Upper lobe of left lung (tissue), 6 donors: ENCODE results near the gene MTERF2. TPM values are rescaled to one million over a fixed set of nuclear protein-coding genes. Genes with fewer than 3 reads are reported as not detected.

ENCODE experiments used
- ATAC-seq, 2 donors: fragments of 200-7000 bp; cut with Tn5 transposase; one replicate each; pipeline ENCODE4 v1.9.1; 2022; ENCODE audit warnings: mild to moderate bottlenecking in 2 of 2, moderate library complexity in 2 of 2; ENCODE audit not compliant: low FRiP score in 2 of 2
- DNase-seq, 2 donors: peaks; one replicate each; pipeline ENCODE4 v3.0.0-alpha.2; 2019 to 2020
- H3K27ac ChIP-seq, 4 donors: fragments of 200-600 bp; sonication (generic); one replicate each; pipeline ENCODE4 v1.5.1; 2016 to 2019
- H3K27me3 ChIP-seq, 4 donors: fragments of 200-600 bp; sonication (generic); one replicate each; pipeline ENCODE4 v1.5.1; 2017 to 2019
- H3K36me3 ChIP-seq, 4 donors: fragments of 200-600 bp; sonication (generic); one replicate each; pipeline ENCODE4 v1.5.1; 2016 to 2019
- H3K4me1 ChIP-seq, 4 donors: fragments of 200-600 bp; sonication (generic); one replicate each; pipeline ENCODE4 v1.5.1; 2018 to 2019
- H3K4me3 ChIP-seq, 4 donors: fragments of 200-600 bp; sonication (generic); one replicate each; pipeline ENCODE4 v1.5.1; 2017 to 2019; ENCODE audit warnings: mild to moderate bottlenecking in 2 of 4, moderate library complexity in 1 of 4
- H3K9me3 ChIP-seq, 4 donors: fragments of 200-600 bp; sonication (generic); one replicate each; pipeline ENCODE4 v1.5.1; 2018 to 2019
- EP300 ChIP-seq, 4 donors: sonication (generic); formaldehyde crosslinking; IDR thresholded peaks; one replicate each; pipeline ENCODE4 v1.5.1; 2017; ENCODE audit warnings: antibody characterized with exemption in 4 of 4, control low read depth in 2 of 4
- POLR2A ChIP-seq, 4 donors: fragments of 450-650 bp; IDR thresholded peaks; one replicate each; pipeline ENCODE4 v1.5.1; 2016 to 2017; ENCODE audit warnings: antibody characterized with exemption in 4 of 4, mild to moderate bottlenecking in 2 of 4
- POLR2AphosphoS5 ChIP-seq, 2 donors: sonication (generic); formaldehyde crosslinking; IDR thresholded peaks; one replicate each; pipeline ENCODE4 v1.5.1; 2017; ENCODE audit warnings: antibody characterized with exemption in 2 of 2
- WGBS, 2 donors: methylation state at CpG; one replicate each; pipeline ENCODE4 v1.1.5; 2017 to 2018; 5-methylcytosine and 5-hydroxymethylcytosine counted together
- total RNA-seq, 6 donors: library from RNA; depleted of rRNA in 4 of 6; stranded (reverse); fragments of >200 nt in 4 of 6; gene quantifications; one replicate each; pipeline versions ENCODE4 v1.1.0 to v1.2.1, GENCODE V29; 2016 to 2021
- TF ChIP-seq, protein P1 (sequence below), 6 experiments: fragments of 450-650 bp in 4 of 6; fragments of 200-600 bp in 2 of 6; sonication (generic) in 2 of 6; IDR thresholded peaks; one replicate each; pipeline ENCODE4 v1.5.1; 2016 to 2019; ENCODE audit warnings: antibody characterized with exemption in 6 of 6
- donor health status: DM: no; HTN: no; CAD: no; lungs with moderate emphysema.
- donor health status: DM: no; HTN: yes; CAD: no; lungs with severe emphysema.

MTERF2 gene
- total RNA-seq, 6 donors from 2014 or later, result 6.4 to 34.8 (median 13.6) TPM

DNA sequence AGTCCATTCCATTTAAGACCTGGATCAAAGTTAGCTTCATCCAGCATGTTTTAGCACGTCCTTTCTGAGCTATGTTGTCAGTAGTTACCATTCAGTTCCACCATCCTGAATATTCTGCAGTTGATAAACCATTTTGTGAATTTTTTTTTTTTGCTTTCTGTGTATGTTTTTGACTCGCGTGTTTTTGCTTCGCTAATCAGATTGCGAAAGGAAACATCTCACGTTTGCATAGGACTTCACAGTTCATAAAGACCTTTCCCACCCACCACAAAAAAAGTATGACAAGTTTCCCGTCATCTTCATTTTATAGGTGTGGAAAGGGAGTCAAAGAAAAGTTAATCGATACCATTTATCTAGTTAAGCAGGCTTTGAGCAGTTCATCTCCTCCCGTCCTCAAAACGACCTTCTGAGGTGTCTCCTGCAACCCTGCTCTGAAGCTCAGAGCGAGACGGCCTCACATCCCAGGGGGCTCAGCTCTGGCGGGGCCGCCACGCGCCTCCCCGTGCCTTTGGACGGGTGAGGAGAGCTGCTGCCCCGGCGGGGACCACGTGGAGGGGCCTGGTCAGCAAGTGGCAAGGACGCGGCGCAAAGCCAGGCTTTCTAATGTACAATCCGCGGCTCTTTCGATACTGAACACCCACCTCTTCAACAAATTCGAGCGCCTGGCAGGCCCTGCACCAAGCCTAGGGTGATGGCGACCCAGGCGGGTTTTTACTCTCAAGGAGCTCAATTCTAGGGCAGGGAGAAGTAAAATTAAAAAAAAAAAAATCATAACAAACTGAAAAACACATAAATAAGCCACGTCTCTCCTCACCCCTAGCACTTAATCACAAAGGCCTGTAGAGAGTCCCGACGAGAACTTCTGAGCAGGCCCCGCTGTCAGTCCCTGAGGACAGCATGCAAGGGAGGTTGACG, 32.2 kb downstream of the MTERF2 start:
- peak overlapping the region; percentile 37 to 94 (median 87) for H3K4me3 ChIP-seq
- DNase-seq (peak; percentile 26 to 85), ATAC-seq (peak in 1 of 2 donors; percentile 49)
- H3K9me3 ChIP-seq, result no peaks in the 10 kb centered on the region
- peaks cover 17 to 27% (median 20%) of the 10 kb centered on the region in 4 donors for H3K4me1 ChIP-seq
- 38 to 57% methylated on average over 36 of the region's 36 CpGs for WGBS, 2 donors
- H3K27me3 ChIP-seq, result no peaks in the 10 kb centered on the region
- H3K36me3 ChIP-seq, result no peaks in the 10 kb centered on the region
- H3K27ac ChIP-seq, result peak overlapping the region; percentile 94 to 97 (median 95)
- TF ChIP-seq POLR2A (IDR thresholded peaks at IDR 0.05) (no peak), POLR2AphosphoS5 (IDR thresholded peaks at IDR 0.05) (no peak), EP300 (IDR thresholded peaks at IDR 0.05) (no peak)
- TF ChIP-seq, protein P1, sequence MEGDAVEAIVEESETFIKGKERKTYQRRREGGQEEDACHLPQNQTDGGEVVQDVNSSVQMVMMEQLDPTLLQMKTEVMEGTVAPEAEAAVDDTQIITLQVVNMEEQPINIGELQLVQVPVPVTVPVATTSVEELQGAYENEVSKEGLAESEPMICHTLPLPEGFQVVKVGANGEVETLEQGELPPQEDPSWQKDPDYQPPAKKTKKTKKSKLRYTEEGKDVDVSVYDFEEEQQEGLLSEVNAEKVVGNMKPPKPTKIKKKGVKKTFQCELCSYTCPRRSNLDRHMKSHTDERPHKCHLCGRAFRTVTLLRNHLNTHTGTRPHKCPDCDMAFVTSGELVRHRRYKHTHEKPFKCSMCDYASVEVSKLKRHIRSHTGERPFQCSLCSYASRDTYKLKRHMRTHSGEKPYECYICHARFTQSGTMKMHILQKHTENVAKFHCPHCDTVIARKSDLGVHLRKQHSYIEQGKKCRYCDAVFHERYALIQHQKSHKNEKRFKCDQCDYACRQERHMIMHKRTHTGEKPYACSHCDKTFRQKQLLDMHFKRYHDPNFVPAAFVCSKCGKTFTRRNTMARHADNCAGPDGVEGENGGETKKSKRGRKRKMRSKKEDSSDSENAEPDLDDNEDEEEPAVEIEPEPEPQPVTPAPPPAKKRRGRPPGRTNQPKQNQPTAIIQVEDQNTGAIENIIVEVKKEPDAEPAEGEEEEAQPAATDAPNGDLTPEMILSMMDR (IDR thresholded peaks at IDR 0.05), result no peak

DNA sequence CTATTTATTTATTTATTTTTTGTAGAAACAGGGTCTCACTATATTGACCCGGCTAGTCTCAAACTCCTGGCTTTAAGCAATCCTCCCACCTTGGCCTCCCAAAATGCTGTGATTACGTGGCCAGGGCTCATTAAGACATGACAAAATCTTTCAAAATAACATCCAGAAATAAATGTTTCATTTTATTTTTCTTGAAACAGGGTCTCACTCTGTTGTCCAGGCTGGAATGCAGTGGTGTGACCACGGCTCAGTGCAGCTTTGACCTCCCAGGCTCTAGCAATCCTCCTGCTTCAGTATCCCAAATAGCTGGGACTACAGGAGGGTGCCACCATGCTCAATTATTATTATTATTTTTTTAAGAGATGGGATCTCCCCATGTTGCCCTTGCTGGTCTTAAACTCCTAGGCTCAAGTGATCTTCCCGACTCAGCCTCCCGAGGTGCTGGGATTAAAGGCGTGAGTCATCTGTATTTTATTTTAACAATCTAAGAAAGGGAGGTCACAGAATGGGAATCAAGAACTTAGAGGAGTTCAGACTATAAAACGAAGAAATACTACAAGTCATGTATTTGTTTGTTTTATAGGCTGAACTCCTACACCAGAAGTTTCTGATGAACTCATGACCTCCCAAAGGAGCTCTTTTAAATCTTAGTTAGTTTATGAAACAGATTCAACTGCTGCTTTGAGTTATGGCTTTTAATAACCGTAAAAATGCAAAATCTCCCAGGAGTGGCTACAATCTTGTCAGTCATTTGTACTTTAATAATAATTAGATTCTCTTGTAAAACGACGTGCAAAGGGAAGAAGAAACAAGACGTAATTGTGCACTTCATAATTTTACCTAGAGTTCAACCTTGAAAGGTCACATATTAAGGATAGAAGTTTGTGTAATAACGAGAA, 33.3 kb downstream of the MTERF2 start:
- H3K4me3 ChIP-seq, result no peak overlapping the region
- H3K36me3 ChIP-seq, result no peaks in the 10 kb centered on the region
- H3K4me1 ChIP-seq, result peaks cover 16 to 23% (median 19%) of the 10 kb centered on the region in 4 donors
- no peaks in the 10 kb centered on the region for H3K27me3 ChIP-seq
- peaks cover 0 to 2% (median 0%) of the 10 kb centered on the region in 4 donors for H3K9me3 ChIP-seq
- no peak overlapping the region for H3K27ac ChIP-seq
- ATAC-seq, result no peak
- DNase-seq, result no peak
- TF ChIP-seq POLR2AphosphoS5 (IDR thresholded peaks at IDR 0.05), result no peak
- TF ChIP-seq, protein P1 (IDR thresholded peaks at IDR 0.05), result no peak
- WGBS, 2 donors, result 77 to 84% methylated on average over 12 of the region's 12 CpGs

DNA sequence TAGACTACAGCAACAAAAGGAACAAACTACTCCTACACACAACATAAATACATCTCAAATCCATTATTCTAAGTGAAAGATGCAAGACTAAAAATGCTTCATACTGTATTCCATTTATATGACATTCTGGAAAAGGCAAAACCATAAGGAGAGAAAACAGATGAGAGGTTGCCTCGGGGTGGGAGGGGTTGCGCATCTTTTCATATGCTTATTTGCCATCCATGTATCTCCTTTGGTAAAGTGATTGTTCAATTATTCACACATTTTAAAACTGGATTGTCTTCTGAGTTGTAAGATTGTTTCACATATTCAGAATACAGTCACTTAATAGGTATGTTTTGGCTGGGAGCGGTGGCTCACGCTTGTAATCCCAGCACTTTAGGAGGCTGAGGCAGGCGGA, 36.4 kb downstream of the MTERF2 start:
- ATAC-seq, result no peak
- WGBS, 2 donors, result 97 to 98% methylated on average over 5 of the region's 5 CpGs
- no peaks in the 10 kb centered on the region for H3K36me3 ChIP-seq
- peaks cover 6 to 10% (median 7%) of the 10 kb centered on the region in 4 donors for H3K4me1 ChIP-seq
- no peak overlapping the region for H3K4me3 ChIP-seq
- no peak for DNase-seq
- H3K27ac ChIP-seq, result no peak overlapping the region
- H3K27me3 ChIP-seq, result no peaks in the 10 kb centered on the region
- H3K9me3 ChIP-seq, result peaks cover 0 to 2% (median 0%) of the 10 kb centered on the region in 4 donors
- TF ChIP-seq EP300 (IDR thresholded peaks at IDR 0.05), result no peak
- TF ChIP-seq, protein P1 (IDR thresholded peaks at IDR 0.05), result no peak
- no peak for TF ChIP-seq POLR2A (IDR thresholded peaks at IDR 0.05)
- TF ChIP-seq POLR2AphosphoS5 (IDR thresholded peaks at IDR 0.05), result no peak

DNA sequence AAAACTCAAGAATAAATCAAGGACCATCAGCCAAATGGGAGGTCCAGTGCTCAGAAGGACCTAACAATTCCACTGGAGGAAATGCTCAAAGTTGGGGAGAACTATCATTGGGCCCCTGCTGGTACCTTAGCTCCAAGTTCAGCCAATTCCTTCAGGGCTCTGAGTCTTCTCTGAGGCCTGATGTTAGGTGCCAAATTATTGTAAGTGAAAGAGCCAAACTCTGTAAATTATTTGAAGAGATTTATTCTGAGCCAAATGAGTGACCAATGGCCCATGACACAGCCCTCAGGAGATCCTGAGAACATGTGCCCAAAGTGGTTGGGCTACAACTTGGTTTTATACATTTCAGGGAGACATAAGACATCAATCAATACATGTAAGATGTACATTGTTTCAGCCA, 39.5 kb downstream of the MTERF2 start:
- Histone ChIP-seq H3K9me3 (peaks cover 0 to 2% (median 0%) of the 10 kb centered on the region in 4 donors), H3K36me3 (no peaks in the 10 kb centered on the region), H3K27ac (no peak overlapping the region), H3K4me1 (no peaks in the 10 kb centered on the region), H3K4me3 (no peak overlapping the region), H3K27me3 (no peaks in the 10 kb centered on the region)
- ATAC-seq (no peak), DNase-seq (no peak)
- TF ChIP-seq, protein P1 (IDR thresholded peaks at IDR 0.05), result no peak
- TF ChIP-seq POLR2AphosphoS5 (IDR thresholded peaks at IDR 0.05) (no peak), EP300 (IDR thresholded peaks at IDR 0.05) (no peak), POLR2A (IDR thresholded peaks at IDR 0.05) (no peak)
